Erythroblast (primary cell): ENCODE measurements around the gene STMND1.

Experiments
- GATA1 ChIP-seq: IDR thresholded peaks from 2 replicates; pipeline ENCODE4 v1.6.1; 2011; ENCODE audit warnings: low read depth, mild to moderate bottlenecking, control low read depth, low read length, moderate library complexity
- POLR2A ChIP-seq: IDR thresholded peaks from 2 replicates; pipeline ENCODE4 v1.6.1; 2011; ENCODE audit warnings: mild to moderate bottlenecking, low read length

DNA sequence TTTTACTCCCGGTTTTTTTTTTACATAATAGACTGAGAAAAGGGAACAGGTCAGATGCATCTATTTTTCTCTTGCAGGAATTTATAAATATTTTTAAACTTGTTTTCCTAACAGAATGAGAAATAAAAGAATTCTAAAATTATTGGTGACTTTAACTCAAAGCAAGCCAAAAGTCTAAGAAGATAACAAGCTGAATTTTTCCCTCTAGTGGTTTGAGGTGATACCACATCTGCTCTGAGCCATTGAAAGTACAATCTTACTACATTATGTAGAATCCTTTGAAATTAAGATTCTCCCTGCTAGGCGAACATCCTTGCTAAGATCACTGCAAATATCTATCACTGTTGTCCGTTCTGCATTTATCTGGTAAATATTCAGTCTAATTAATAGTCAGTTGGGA is 10.7 kb upstream of the STMND1 start:
- TF ChIP-seq POLR2A (no peak), GATA1 (no peak)
